Measurements from ENCODE around the gene DUSP11.

Gene DUSP11

DNA sequence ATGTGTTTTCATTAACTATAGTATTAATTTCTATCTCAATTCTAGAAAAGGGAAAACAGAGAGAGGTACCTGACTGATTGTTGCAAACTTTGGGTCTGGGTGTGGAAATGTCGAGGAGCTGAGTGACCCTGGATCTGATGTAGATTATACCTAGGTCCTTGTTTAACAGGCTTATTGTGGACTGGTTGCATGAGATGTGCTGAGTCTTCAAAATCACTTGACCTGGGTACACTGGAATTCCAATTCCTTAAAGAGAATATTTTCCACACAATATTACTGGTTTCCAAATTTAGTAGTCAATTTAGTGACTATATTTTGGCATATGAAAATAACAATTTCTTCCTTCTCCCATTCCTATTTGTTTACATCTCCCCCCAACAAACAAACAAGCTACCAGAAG is 13.6 kb downstream of the DUSP11 start:
- H3K4me3 ChIP-seq (ENCODE audit: low read length): no peak overlapping the region

DNA sequence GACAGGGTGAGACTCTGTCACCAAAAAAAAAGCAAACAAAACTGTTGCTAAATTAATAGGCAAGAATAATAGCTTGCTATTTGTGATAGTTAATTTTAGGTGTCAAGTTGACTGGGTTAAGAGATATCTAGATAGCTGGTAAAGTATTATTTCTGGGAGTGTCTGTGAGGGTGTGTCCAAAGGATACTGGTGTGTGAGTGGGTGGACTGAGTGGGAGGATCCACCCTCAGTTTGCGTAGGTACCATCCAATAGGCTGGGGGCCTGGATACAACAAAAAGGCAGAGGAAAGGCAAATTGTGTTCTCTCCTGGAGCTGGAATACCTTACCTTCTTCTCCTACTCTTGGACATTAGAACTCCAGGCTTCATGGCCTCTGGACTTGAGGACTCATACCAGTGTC is 15.0 kb downstream of the DUSP11 start:
- H4K20me1 ChIP-seq (ENCODE audit: control insufficient read depth, insufficient read depth, low read depth, low read length): no peaks in the 10 kb centered on the region
- H3K79me2 ChIP-seq (ENCODE audit: control insufficient read depth, low read length): no peaks in the 10 kb centered on the region
- H3K9me2 ChIP-seq (replicated peaks; ENCODE audit: control insufficient read depth, low read length): no peaks in the 10 kb centered on the region
- H3K9me3 ChIP-seq (ENCODE audit: control insufficient read depth, insufficient read depth, low read length): no peaks in the 10 kb centered on the region
- H3K4me3 ChIP-seq (ENCODE audit: low read length): no peak overlapping the region
- no peaks in the 10 kb centered on the region for H3K27me3 ChIP-seq (ENCODE audit: control insufficient read depth, low read length)
- H3K36me3 ChIP-seq (ENCODE audit: control insufficient read depth, low read length): peaks cover 68% of the 10 kb centered on the region
- no peaks in the 10 kb centered on the region for H3K4me1 ChIP-seq (ENCODE audit: control insufficient read depth, low read length)
- no peak overlapping the region for H3K27ac ChIP-seq (ENCODE audit: low read depth, low read length)
- no peak for TF ChIP-seq EZH2phosphoT487 (IDR thresholded peaks at IDR 0.05; ENCODE audit: borderline replicate concordance, low read length)
- TF ChIP-seq, protein P1, sequence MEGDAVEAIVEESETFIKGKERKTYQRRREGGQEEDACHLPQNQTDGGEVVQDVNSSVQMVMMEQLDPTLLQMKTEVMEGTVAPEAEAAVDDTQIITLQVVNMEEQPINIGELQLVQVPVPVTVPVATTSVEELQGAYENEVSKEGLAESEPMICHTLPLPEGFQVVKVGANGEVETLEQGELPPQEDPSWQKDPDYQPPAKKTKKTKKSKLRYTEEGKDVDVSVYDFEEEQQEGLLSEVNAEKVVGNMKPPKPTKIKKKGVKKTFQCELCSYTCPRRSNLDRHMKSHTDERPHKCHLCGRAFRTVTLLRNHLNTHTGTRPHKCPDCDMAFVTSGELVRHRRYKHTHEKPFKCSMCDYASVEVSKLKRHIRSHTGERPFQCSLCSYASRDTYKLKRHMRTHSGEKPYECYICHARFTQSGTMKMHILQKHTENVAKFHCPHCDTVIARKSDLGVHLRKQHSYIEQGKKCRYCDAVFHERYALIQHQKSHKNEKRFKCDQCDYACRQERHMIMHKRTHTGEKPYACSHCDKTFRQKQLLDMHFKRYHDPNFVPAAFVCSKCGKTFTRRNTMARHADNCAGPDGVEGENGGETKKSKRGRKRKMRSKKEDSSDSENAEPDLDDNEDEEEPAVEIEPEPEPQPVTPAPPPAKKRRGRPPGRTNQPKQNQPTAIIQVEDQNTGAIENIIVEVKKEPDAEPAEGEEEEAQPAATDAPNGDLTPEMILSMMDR (IDR thresholded peaks at IDR 0.05; ENCODE audit: low read depth, low read length, poor library complexity, severe bottlenecking): no peak
- no peaks in the 10 kb centered on the region for H3F3A ChIP-seq (ENCODE audit: control insufficient read depth, insufficient read depth)
- no peak overlapping the region for H3K4me2 ChIP-seq (ENCODE audit: low read length)

More for the DNA sequence above, 13.6 kb downstream of the DUSP11 start:
- H4K20me1 ChIP-seq (ENCODE audit: control insufficient read depth, insufficient read depth, low read depth, low read length): no peaks in the 10 kb centered on the region
- peaks cover 59% of the 10 kb centered on the region for H3K36me3 ChIP-seq (ENCODE audit: control insufficient read depth, low read length)
- H3K27me3 ChIP-seq (ENCODE audit: control insufficient read depth, low read length): no peaks in the 10 kb centered on the region
- TF ChIP-seq, protein P1 (IDR thresholded peaks at IDR 0.05; ENCODE audit: low read depth, low read length, poor library complexity, severe bottlenecking): no peak
- TF ChIP-seq EZH2phosphoT487 (IDR thresholded peaks at IDR 0.05; ENCODE audit: borderline replicate concordance, low read length): no peak
- H3F3A ChIP-seq (ENCODE audit: control insufficient read depth, insufficient read depth): no peaks in the 10 kb centered on the region
- H3K9me3 ChIP-seq (ENCODE audit: control insufficient read depth, insufficient read depth, low read length): no peaks in the 10 kb centered on the region
- no peaks in the 10 kb centered on the region for H3K9me2 ChIP-seq (replicated peaks; ENCODE audit: control insufficient read depth, low read length)
- no peaks in the 10 kb centered on the region for H3K4me1 ChIP-seq (ENCODE audit: control insufficient read depth, low read length)
- no peak overlapping the region for H3K27ac ChIP-seq (ENCODE audit: low read depth, low read length)
- H3K79me2 ChIP-seq (ENCODE audit: control insufficient read depth, low read length): no peaks in the 10 kb centered on the region
- H3K4me2 ChIP-seq (ENCODE audit: low read length): no peak overlapping the region

DNA sequence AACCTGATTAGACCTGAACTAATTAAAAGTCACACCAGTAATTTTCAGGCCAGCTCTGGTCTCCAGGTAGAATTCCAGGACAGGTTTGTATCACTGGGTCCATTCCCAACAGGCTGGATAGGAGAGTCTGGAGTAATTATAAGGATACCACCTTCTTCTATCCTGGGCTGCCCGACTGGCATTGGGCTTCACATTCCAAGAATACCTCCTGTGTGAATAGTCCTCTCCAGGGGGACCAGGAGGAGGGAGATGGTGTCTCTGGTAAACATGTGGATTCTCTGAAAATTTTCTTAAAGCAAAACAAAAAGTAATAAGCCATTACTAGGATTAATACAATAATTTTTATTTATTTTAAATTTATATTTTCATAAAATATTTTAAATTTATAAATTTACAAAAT is 17.3 kb downstream of the DUSP11 start:
- Histone ChIP-seq H3K9me2 (replicated peaks; ENCODE audit: control insufficient read depth, low read length) (no peaks in the 10 kb centered on the region), H3F3A (ENCODE audit: control insufficient read depth, insufficient read depth) (no peaks in the 10 kb centered on the region), H3K27me3 (ENCODE audit: control insufficient read depth, low read length) (no peaks in the 10 kb centered on the region), H3K4me1 (ENCODE audit: control insufficient read depth, low read length) (no peaks in the 10 kb centered on the region), H3K27ac (ENCODE audit: low read depth, low read length) (no peak overlapping the region), H3K4me2 (ENCODE audit: low read length) (no peak overlapping the region), H3K9me3 (ENCODE audit: control insufficient read depth, insufficient read depth, low read length) (no peaks in the 10 kb centered on the region), H3K79me2 (ENCODE audit: control insufficient read depth, low read length) (no peaks in the 10 kb centered on the region), H3K4me3 (ENCODE audit: low read length) (no peak overlapping the region), H3K36me3 (ENCODE audit: control insufficient read depth, low read length) (peaks cover 57% of the 10 kb centered on the region), H4K20me1 (ENCODE audit: control insufficient read depth, insufficient read depth, low read depth, low read length) (no peaks in the 10 kb centered on the region)
- TF ChIP-seq EZH2phosphoT487 (IDR thresholded peaks at IDR 0.05; ENCODE audit: borderline replicate concordance, low read length): no peak
- TF ChIP-seq, protein P1 (IDR thresholded peaks at IDR 0.05; ENCODE audit: low read depth, low read length, poor library complexity, severe bottlenecking): no peak

DNA sequence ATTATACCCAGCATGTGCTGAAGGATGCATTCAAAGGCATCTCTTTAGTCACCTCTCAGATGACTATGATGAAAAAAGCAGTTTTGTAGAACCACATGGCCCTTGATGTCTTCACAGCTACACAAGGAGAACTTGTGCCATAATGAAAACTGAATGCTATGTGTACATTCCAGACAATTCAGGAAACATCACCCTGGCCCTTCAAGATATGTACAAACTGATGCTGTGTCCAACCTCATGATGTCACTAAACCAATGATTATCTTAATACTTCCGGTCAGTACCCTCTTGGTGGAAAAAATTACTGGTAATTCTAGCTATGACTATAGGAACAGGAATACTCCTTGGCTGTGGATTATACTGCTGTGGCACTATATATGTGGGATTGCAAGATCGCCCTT is 20.0 kb downstream of the DUSP11 start:
- no peaks in the 10 kb centered on the region for H3K9me3 ChIP-seq (ENCODE audit: control insufficient read depth, insufficient read depth, low read length)
- H3K79me2 ChIP-seq (ENCODE audit: control insufficient read depth, low read length): no peaks in the 10 kb centered on the region
- peaks cover 39% of the 10 kb centered on the region for H3K36me3 ChIP-seq (ENCODE audit: control insufficient read depth, low read length)
- H3F3A ChIP-seq (ENCODE audit: control insufficient read depth, insufficient read depth): no peaks in the 10 kb centered on the region
- no peak overlapping the region for H3K27ac ChIP-seq (ENCODE audit: low read depth, low read length)
- no peak for TF ChIP-seq EZH2phosphoT487 (IDR thresholded peaks at IDR 0.05; ENCODE audit: borderline replicate concordance, low read length)
- TF ChIP-seq, protein P1 (IDR thresholded peaks at IDR 0.05; ENCODE audit: low read depth, low read length, poor library complexity, severe bottlenecking): no peak
- no peaks in the 10 kb centered on the region for H4K20me1 ChIP-seq (ENCODE audit: control insufficient read depth, insufficient read depth, low read depth, low read length)
- no peaks in the 10 kb centered on the region for H3K4me1 ChIP-seq (ENCODE audit: control insufficient read depth, low read length)
- no peaks in the 10 kb centered on the region for H3K9me2 ChIP-seq (replicated peaks; ENCODE audit: control insufficient read depth, low read length)
- no peaks in the 10 kb centered on the region for H3K27me3 ChIP-seq (ENCODE audit: control insufficient read depth, low read length)
- H3K4me2 ChIP-seq (ENCODE audit: low read length): no peak overlapping the region
- H3K4me3 ChIP-seq (ENCODE audit: low read length): no peak overlapping the region

Measured in DOHH2 (cell line).